Naive thymus-derived CD8-positive, alpha-beta T cell (primary cell): Measurements from ENCODE around the gene DNAH2. TPM values are rescaled to one million over a fixed set of nuclear protein-coding genes. Genes with fewer than 3 reads are reported as not detected.

Experiments
- ATAC-seq, 2 donors: fragments of 150-1000 bp; cut with Tn5 transposase in 1 of 2; sonication (Bioruptor Pico), chemical (Tn5 transposase) in 1 of 2; 1 replicate in 1 of 2; 2 replicates in 1 of 2; pipeline ENCODE4 v1.10.0; 2021; ENCODE audit warnings: mild to moderate bottlenecking in 2 of 2, moderate library complexity in 2 of 2
- POLR2A ChIA-PET: fragments of 350-600 bp; sonication (Branson Sonifier 250); formaldehyde crosslinking; loops from one replicate; lab custom pipeline; 2021; ENCODE audit warnings: antibody characterized with exemption; lab: Charles Lee
- DNase-seq, 10 donors: peaks; one replicate each; pipeline versions ENCODE4 v3.0.0 to v3.0.0-alpha.2; 2020 to 2022
- H3K27ac Mint-ChIP-seq, 10 donors: one replicate each; pipeline ENCODE4 v1.8.0; 2020 to 2022; ENCODE audit warnings: mild to moderate bottlenecking in 10 of 10, mixed read lengths in 10 of 10, moderate library complexity in 4 of 10, inconsistent platforms in 1 of 10
- H3K27me3 Mint-ChIP-seq, 5 donors: one replicate each; pipeline ENCODE4 v1.8.0; 2021 to 2022; ENCODE audit warnings: mixed read lengths in 5 of 5
- H3K36me3 Mint-ChIP-seq, 3 donors: one replicate each; pipeline ENCODE4 v1.8.0; 2020 to 2022; ENCODE audit warnings: mixed read lengths in 3 of 3, mild to moderate bottlenecking in 2 of 3, inconsistent platforms in 1 of 3
- H3K4me1 Mint-ChIP-seq, 4 donors: one replicate each; pipeline ENCODE4 v1.8.0; 2021 to 2022; ENCODE audit warnings: mixed read lengths in 4 of 4
- H3K4me3 Mint-ChIP-seq, 10 donors: one replicate each; pipeline ENCODE4 v1.8.0; 2020 to 2022; ENCODE audit warnings: mild to moderate bottlenecking in 10 of 10, mixed read lengths in 10 of 10, moderate library complexity in 6 of 10, inconsistent platforms in 1 of 10
- H3K9me3 Mint-ChIP-seq, 9 donors: one replicate each; pipeline ENCODE4 v1.8.0; 2020 to 2022; ENCODE audit warnings: mixed read lengths in 9 of 9, mild to moderate bottlenecking in 3 of 9, inconsistent platforms in 1 of 9, moderate library complexity in 1 of 9
- polyA plus RNA-seq, 3 donors: library from polyadenylated mRNA; unstranded; fragments of 300-500 nt; fragmentation: Illumina TruSeq; gene quantifications; one replicate each; pipeline ENCODE4 v1.2.3, GENCODE V29; 2021
- total RNA-seq, 8 experiments: library from RNA in 2 of 8; stranded (reverse) in 2 of 8; gene quantifications; one replicate each; pipeline ENCODE4 v1.2.3 and lab custom pipeline; 2021 to 2026

The DNAH2 gene
- total and polyA plus RNA-seq, 5 experiments from 2014 or later = not detected

DNA sequence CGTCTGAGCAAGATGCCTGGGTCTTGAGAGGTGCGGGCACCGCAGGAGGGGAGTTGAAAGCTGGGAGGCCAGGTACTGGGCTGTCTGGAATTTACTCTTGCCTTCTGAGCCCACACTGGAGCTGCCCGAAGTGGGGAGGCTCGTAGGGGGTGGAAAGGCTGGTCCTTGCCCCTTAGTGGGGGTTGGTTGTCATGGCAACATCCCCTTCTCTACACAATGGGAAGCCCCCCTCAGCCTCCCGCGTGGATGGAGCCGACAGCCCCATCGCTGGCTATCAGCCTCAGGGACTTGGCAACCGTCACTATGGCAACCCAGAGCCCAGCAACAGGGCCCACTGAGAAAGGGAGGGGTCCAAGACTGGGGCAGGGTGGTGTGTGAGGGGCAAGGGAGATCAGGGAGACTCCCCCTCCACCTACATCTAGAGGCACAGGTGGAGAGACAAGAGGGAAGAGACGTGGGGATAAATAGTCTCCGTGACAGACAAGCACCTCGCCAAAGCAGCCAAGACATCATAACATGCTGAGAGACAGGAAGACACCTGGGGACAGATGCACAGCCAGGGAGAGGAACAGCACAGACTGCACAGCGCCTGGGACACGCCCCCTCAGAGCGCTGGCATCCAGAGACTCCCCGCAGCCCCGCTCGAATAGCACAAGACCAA lies 5.3 kb upstream of the DNAH2 start:
- peak overlapping the region in 3 of 10 donors; percentile 14 to 48 (median 38) for H3K27ac Mint-ChIP-seq
- ATAC-seq (peak; percentile 49 to 61), DNase-seq (peak in 1 of 10 donors; percentile 24)
- POLR2A ChIA-PET = no interaction called here
- no peaks in the 10 kb centered on the region for H3K9me3 Mint-ChIP-seq
- H3K4me1 Mint-ChIP-seq = peaks cover 17 to 38% (median 22%) of the 10 kb centered on the region in 4 donors
- no peaks in the 10 kb centered on the region for H3K36me3 Mint-ChIP-seq
- H3K27me3 Mint-ChIP-seq = peaks cover 24 to 91% (median 58%) of the 10 kb centered on the region in 5 donors
- H3K4me3 Mint-ChIP-seq = peak overlapping the region in 1 of 10 donors; percentile 10

DNA sequence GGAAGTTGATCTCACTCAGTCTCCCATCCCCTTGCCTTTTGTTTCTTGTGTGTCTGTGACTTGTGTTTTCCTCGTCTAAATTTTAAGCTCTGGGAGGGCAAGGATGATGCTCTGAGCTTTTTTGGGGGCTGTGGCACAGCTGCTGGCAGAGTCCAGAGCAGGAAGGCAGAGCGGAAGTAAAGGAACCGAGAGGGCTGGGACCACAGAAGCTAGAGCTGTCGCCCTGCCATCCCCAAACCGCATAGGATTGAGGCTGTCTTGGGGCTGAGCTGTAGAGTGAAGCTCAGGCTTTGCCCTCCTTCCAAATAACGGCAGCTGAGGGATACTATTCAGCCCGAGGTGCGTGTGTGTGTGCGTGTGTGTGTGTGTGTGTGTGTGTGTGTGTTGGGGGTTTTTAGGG lies 3.8 kb upstream of the DNAH2 start:
- no peaks in the 10 kb centered on the region for H3K36me3 Mint-ChIP-seq
- POLR2A ChIA-PET = no interaction called here
- H3K4me1 Mint-ChIP-seq = peaks cover 24 to 53% (median 34%) of the 10 kb centered on the region in 4 donors

DNA sequence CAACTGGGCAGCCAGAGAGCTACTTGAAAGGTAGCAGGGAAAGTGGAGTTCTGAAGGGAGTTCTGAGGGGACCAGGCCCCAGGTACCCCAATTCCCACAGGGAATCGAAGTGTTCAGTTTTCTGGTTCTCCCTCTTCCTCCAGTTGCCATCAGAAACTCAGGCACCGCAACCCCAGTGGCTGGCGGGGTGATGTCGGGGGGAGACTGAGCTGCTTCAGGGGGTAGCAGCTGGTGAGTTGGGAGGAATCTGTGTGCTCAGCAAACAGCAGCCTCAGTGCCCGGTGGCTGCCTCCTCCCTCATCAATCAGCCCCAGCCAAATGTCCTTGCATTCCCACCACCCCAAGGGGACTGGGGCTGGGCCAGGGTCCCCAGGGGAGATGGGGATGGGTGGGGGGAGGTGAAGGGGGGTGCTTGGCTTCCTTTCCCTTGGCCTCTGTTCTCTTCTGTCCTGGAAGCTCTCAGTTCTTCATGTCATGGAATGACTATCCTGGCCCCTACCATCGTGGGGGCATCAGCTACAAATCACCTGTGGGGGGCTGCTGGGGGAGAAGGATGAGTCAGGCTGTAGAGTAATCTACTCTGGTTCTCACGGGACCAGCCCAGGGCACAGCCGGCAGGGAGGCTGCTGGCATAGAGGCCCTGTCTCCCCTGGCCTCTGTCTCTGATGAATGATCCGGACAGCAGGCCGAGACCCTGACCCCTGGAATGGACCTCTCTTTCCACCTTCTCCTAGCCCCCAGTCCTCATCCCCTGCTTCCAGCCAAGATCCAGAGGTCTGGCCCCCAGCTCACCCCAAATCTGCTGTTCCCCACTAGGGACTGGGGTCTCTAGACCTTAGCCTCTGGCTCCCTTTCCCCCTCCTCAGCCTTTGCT lies 2.6 kb upstream of the DNAH2 start:
- Mint-ChIP-seq H3K36me3 (no peaks in the 10 kb centered on the region), H3K27ac (peak overlapping the region in 1 of 10 donors; percentile 53), H3K4me3 (peak overlapping the region in 1 of 10 donors; percentile 18), H3K4me1 (peaks cover 23 to 52% (median 34%) of the 10 kb centered on the region in 4 donors), H3K9me3 (no peaks in the 10 kb centered on the region), H3K27me3 (peaks cover 31 to 95% (median 62%) of the 10 kb centered on the region in 5 donors)
- POLR2A ChIA-PET = no interaction called here
- no peak for DNase-seq
- no peak for ATAC-seq

More for the DNA sequence above, 3.8 kb upstream of the DNAH2 start:
- ATAC-seq = no peak
- Mint-ChIP-seq H3K27me3 (peaks cover 31 to 94% (median 65%) of the 10 kb centered on the region in 5 donors), H3K9me3 (no peaks in the 10 kb centered on the region), H3K4me3 (peak overlapping the region in 2 of 10 donors; percentile 48 to 60), H3K27ac (no peak overlapping the region)
- no peak for DNase-seq

DNA sequence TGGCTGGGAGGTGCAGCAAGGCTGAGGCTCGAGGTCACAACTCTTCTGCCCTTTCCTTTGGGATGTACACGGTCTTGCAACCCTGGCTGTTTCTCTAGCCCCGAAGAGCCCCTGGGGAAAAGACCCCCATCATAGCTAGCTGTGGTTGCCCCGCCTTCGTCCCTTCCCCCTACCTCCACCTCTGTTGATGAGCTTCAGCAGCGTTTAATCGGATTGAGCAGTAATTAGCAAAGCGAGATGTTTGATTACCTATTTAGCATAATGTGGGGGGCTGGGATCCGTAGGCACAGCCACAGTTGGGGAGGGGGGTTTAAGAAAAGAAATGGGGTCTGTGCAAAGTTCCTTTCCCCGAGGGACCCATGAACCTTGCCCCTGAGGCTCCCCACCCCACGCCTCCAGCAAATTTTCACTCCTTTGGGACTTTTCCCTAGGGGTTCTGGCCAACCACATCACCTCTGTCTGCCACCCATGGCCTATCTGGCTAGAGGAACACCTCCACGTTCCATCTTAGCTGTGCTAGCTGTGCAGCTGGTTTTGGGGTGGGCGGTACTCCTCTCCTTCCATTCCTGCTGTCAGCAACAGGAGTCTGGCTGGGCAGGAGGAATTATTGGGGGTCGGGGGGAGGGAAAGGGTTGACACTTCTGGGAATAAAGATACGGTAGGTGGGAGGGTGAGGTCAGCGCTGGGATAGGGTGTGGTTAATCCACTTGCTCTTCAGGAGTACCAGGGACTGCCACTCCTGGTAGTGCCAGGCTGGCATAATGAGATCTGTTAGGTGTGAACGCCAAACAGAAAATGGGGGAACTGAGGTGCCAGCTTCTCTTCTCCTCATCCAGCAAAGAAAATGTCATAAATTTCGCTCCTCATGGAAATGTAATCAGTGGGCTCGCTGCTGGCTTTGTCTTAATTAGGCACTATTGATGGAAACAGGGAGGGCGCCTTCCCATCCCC lies 1.3 kb upstream of the DNAH2 start:
- no peak overlapping the region for H3K27ac Mint-ChIP-seq

DNA sequence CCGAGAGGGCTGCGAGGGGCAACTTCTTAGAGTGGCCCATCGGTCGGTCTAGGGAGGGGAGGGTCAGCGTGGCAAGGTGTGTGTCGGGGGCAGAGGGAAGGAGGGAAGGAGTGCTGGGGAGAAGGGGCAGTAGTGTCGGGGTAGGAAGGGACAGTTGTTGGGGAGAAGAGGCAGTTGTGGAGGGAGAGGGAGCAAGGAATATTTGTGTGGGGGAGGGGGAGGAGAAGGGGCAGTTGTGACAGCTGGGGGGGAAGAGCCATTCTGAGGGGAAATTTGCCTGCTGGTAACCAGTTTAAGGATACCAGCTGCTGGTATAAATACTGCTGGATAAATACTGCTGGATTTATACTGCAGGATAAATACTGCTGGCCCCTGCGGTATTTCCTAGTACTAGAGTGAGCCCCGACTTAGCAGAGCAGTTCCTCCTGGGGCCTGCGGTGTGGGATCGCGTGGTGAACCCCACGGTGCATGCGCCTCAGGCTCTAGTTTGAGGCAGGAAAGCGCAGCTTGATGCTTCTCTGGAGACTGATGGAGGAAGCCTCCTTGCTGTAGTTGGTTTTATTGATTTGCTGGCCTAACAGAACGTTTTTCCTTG lies 309 bp downstream of the DNAH2 start:
- H3K27me3 Mint-ChIP-seq = peaks cover 37 to 95% (median 59%) of the 10 kb centered on the region in 5 donors
- ATAC-seq = peak; percentile 82 to 85
- H3K4me1 Mint-ChIP-seq = peaks cover 12 to 34% (median 20%) of the 10 kb centered on the region in 4 donors
- peaks cover 0 to 2% (median 0%) of the 10 kb centered on the region in 9 donors for H3K9me3 Mint-ChIP-seq
- DNase-seq = peak in 5 of 10 donors; percentile 15 to 30 (median 25)
- POLR2A ChIA-PET = no interaction called here
- peak overlapping the region in 1 of 10 donors; percentile 20 for H3K27ac Mint-ChIP-seq
- no peaks in the 10 kb centered on the region for H3K36me3 Mint-ChIP-seq
- peak overlapping the region; percentile 61 to 85 (median 75) for H3K4me3 Mint-ChIP-seq

More for the DNA sequence above, 1.3 kb upstream of the DNAH2 start:
- Mint-ChIP-seq H3K4me3 (peak overlapping the region in 7 of 10 donors; percentile 32 to 85 (median 58)), H3K36me3 (no peaks in the 10 kb centered on the region), H3K9me3 (peaks cover 0 to 2% (median 0%) of the 10 kb centered on the region in 9 donors), H3K27me3 (peaks cover 38 to 95% (median 61%) of the 10 kb centered on the region in 5 donors), H3K4me1 (peaks cover 18 to 42% (median 24%) of the 10 kb centered on the region in 4 donors)
- ATAC-seq (no peak), DNase-seq (no peak)
- POLR2A ChIA-PET = no interaction called here

DNA sequence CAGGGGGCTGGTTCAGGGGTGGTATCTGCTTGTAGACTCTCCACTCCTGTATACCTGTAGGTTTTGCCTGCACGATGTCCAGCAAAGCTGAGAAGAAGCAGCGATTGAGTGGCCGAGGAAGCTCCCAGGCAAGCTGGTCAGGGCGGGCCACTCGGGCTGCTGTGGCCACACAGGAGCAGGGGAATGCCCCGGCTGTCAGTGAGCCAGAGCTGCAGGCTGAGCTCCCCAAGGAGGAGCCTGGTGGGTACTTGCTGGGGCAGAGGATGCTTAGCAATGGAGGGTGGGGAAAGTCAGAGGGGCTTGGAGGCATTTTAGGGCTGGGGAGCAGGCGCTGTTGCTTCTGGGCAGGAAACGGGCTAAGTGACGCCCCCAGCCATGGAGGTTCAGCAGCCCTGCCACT lies 2.1 kb downstream of the DNAH2 start:
- peaks cover 9 to 27% (median 18%) of the 10 kb centered on the region in 4 donors for H3K4me1 Mint-ChIP-seq
- H3K27ac Mint-ChIP-seq = no peak overlapping the region
- DNase-seq (no peak), ATAC-seq (no peak)
- H3K4me3 Mint-ChIP-seq = no peak overlapping the region
- H3K9me3 Mint-ChIP-seq = peaks cover 0 to 2% (median 0%) of the 10 kb centered on the region in 9 donors
- peaks cover 35 to 93% (median 55%) of the 10 kb centered on the region in 5 donors for H3K27me3 Mint-ChIP-seq
- H3K36me3 Mint-ChIP-seq = no peaks in the 10 kb centered on the region
- POLR2A ChIA-PET = no interaction called here

DNA sequence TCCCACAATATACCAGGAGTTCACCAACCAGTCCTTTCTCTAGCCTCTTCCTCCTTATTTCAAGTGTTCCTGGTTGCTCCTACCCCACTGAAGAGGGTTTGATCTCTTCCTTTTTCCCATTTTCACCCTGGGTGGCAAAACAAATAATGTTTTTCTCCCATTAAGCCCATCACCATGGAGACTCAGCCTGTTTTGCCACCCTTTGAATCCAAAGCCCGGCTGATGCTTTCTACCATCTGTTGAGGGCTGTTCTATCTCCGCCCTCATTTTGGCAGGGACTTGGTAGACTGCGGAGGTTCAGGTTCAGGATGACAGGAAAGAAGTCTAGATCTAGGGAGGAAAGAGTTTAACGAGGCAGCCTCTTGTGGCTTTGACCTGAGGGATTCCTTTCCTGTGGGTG lies 2.6 kb downstream of the DNAH2 start:
- no peak overlapping the region for H3K4me3 Mint-ChIP-seq
- no peak overlapping the region for H3K27ac Mint-ChIP-seq
- DNase-seq (no peak), ATAC-seq (no peak)
- H3K9me3 Mint-ChIP-seq = peaks cover 0 to 2% (median 0%) of the 10 kb centered on the region in 9 donors
- POLR2A ChIA-PET = no interaction called here
- peaks cover 9 to 27% (median 18%) of the 10 kb centered on the region in 4 donors for H3K4me1 Mint-ChIP-seq
- no peaks in the 10 kb centered on the region for H3K36me3 Mint-ChIP-seq
- peaks cover 35 to 89% (median 54%) of the 10 kb centered on the region in 5 donors for H3K27me3 Mint-ChIP-seq

DNA sequence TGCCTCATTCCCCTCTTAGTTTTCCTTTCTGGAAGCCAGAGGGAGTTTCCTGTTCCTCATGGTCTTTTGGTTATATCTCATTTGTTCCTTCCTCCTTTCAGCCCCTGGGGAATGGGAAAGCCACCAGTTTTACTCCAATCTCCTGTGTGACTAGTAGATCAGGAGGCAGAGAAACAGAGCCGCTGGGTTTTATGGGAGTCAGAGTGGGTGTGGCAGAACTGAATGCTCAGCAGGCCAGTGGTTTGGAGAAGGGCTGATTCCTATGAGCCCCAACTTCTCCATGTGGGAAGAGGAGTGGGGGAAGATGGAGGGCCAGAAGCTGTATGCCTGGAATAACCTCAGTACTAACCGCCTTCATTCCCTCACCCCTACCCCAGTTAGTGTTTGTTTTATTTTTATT lies 4.1 kb downstream of the DNAH2 start:
- DNase-seq = no peak
- no peaks in the 10 kb centered on the region for H3K36me3 Mint-ChIP-seq
- ATAC-seq = no peak
- H3K4me3 Mint-ChIP-seq = no peak overlapping the region
- H3K27me3 Mint-ChIP-seq = peaks cover 31 to 84% (median 45%) of the 10 kb centered on the region in 5 donors
- no peak overlapping the region for H3K27ac Mint-ChIP-seq
- peaks cover 0 to 2% (median 0%) of the 10 kb centered on the region in 9 donors for H3K9me3 Mint-ChIP-seq
- POLR2A ChIA-PET = no interaction called here
- H3K4me1 Mint-ChIP-seq = peaks cover 7 to 22% (median 15%) of the 10 kb centered on the region in 4 donors

DNA sequence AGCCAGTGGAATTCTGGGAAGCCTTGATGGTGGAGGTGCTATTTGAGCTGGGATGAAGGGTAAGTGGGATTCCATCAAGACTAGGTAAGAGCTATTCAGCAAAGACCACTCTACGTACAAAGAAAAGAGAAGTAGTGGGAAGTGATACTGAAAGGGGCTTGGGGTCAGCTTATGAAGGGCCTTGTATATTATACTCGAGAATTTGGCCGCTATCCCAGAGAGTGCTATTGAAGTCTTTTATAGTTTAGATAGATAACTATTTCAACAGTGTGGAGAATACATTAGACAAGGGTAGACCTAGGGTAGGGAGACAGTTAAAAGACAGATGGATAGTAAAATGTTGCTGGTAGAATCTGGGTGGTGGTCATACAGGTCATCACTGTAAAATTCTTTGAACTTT lies 10.3 kb downstream of the DNAH2 start:
- H3K9me3 Mint-ChIP-seq = no peaks in the 10 kb centered on the region
- H3K4me3 Mint-ChIP-seq = no peak overlapping the region
- POLR2A ChIA-PET = interaction anchor here (0.6 to 1.0 kb wide), 2 partner anchors 35 to 652 kb away, joined by 3 to 5 read pairs; no protein-coding TSS in a partner anchor
- no peak for DNase-seq
- ATAC-seq = no peak
- peaks cover 0 to 6% (median 0%) of the 10 kb centered on the region in 4 donors for H3K4me1 Mint-ChIP-seq
- peaks cover 9 to 39% (median 23%) of the 10 kb centered on the region in 5 donors for H3K27me3 Mint-ChIP-seq
- no peaks in the 10 kb centered on the region for H3K36me3 Mint-ChIP-seq
- H3K27ac Mint-ChIP-seq = no peak overlapping the region

DNA sequence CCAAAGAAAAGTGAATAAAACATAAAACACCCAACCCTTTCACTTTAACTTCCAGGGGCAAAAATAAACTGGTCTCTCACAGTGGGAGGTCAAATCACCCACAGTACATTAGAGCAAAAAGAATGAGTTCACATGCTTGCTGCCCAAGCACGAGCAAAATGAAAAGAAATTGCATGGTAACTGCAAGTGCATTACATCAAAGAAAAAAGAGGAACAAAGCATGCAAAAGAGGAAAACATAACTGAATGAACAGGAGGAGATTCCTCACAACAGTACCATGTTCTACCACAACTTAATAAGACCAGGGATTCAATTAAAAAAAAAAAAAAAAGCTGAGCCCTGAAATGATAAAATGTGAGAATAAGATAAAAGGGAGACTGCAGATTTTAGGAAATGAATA lies 12.3 kb downstream of the DNAH2 start:
- H3K27me3 Mint-ChIP-seq = peaks cover 7 to 24% (median 19%) of the 10 kb centered on the region in 5 donors
- H3K27ac Mint-ChIP-seq = no peak overlapping the region
- POLR2A ChIA-PET = interaction anchor here (0.9 kb wide), 1 partner anchor 14 kb away, joined by 4 read pairs; no protein-coding TSS in a partner anchor
- no peaks in the 10 kb centered on the region for H3K9me3 Mint-ChIP-seq
- no peaks in the 10 kb centered on the region for H3K36me3 Mint-ChIP-seq
- H3K4me3 Mint-ChIP-seq = no peak overlapping the region
- ATAC-seq (no peak), DNase-seq (no peak)
- H3K4me1 Mint-ChIP-seq = peaks cover 0 to 6% (median 0%) of the 10 kb centered on the region in 4 donors

DNA sequence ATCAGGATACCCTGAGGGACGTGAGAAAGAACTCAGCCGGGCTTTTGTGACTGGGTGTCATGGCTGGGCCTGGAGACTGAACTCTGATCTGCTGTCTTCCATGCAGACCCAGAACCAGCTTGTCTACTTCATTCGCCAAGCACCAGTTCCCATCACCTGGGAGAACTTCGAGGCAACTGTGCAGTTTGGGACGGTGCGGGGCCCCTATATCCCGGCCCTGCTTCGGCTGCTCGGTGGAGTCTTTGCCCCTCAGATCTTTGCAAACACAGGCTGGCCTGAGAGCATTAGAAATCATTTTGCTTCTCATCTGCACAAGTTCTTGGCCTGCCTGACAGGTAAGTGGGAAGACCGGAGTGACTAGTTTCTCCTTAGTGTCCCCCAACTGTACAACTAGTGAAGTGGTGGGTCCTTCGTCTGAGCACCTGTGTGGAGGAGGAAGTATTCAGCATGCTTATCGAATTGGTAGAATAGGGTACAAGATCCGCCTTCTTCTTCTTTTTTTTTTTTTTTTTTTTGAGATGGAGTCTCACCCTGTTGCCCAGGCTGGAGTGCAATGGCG lies 15.5 kb downstream of the DNAH2 start:
- Mint-ChIP-seq H3K4me1 (peaks cover 0 to 6% (median 0%) of the 10 kb centered on the region in 4 donors), H3K27ac (no peak overlapping the region), H3K4me3 (no peak overlapping the region), H3K27me3 (peaks cover 2 to 9% (median 6%) of the 10 kb centered on the region in 5 donors), H3K36me3 (no peaks in the 10 kb centered on the region), H3K9me3 (no peaks in the 10 kb centered on the region)
- POLR2A ChIA-PET = no interaction called here
- no peak for ATAC-seq
- no peak for DNase-seq
